Immature natural killer cell (primary cell): ENCODE measurements around the gene RHBDF1. TPM values are rescaled to one million over a fixed set of nuclear protein-coding genes. Genes with fewer than 3 reads are reported as not detected.
A peak's percentile ranks its signal among the peaks of the same experiment; 100 is the strongest.

Experiments
- DNase-seq, 3 donors: peaks; one replicate each; pipeline ENCODE4 v3.0.0; 2022; ENCODE audit warnings: mixed read lengths in 1 of 3
- H3K27ac Mint-ChIP-seq, 6 donors: one replicate each; pipeline ENCODE4 v1.8.0; 2020; ENCODE audit warnings: mixed read lengths in 6 of 6, mild to moderate bottlenecking in 5 of 6, inconsistent platforms in 4 of 6, moderate library complexity in 3 of 6
- H3K27me3 Mint-ChIP-seq, 3 donors: one replicate each; pipeline ENCODE4 v1.8.0; 2020 to 2021; ENCODE audit warnings: low read depth in 3 of 3, mild to moderate bottlenecking in 3 of 3, mixed read lengths in 3 of 3, moderate library complexity in 3 of 3, inconsistent platforms in 1 of 3
- H3K36me3 Mint-ChIP-seq, 3 donors: one replicate each; pipeline ENCODE4 v1.8.0; 2020; ENCODE audit warnings: mixed read lengths in 3 of 3, inconsistent platforms in 2 of 3, mild to moderate bottlenecking in 2 of 3
- H3K4me1 Mint-ChIP-seq, 2 donors: one replicate each; pipeline ENCODE4 v1.8.0; 2020; ENCODE audit warnings: inconsistent platforms in 2 of 2, mild to moderate bottlenecking in 2 of 2, mixed read lengths in 2 of 2, moderate library complexity in 1 of 2
- H3K4me3 Mint-ChIP-seq, 5 donors: one replicate each; pipeline ENCODE4 v1.8.0; 2020; ENCODE audit warnings: mild to moderate bottlenecking in 5 of 5, mixed read lengths in 5 of 5, inconsistent platforms in 3 of 5, moderate library complexity in 3 of 5
- H3K9me3 Mint-ChIP-seq, 6 donors: one replicate each; pipeline ENCODE4 v1.8.0; 2020; ENCODE audit warnings: mild to moderate bottlenecking in 6 of 6, mixed read lengths in 6 of 6, inconsistent platforms in 4 of 6, moderate library complexity in 3 of 6
- polyA plus RNA-seq, 3 donors: library from polyadenylated mRNA; unstranded; fragments of 300-500 nt; fragmentation: Illumina TruSeq; gene quantifications; one replicate each; pipeline ENCODE4 v1.2.3, GENCODE V29; 2021

Gene RHBDF1
- polyA plus RNA-seq, 3 donors from 2014 or later = 0.24 TPM; not detected in 2

DNA sequence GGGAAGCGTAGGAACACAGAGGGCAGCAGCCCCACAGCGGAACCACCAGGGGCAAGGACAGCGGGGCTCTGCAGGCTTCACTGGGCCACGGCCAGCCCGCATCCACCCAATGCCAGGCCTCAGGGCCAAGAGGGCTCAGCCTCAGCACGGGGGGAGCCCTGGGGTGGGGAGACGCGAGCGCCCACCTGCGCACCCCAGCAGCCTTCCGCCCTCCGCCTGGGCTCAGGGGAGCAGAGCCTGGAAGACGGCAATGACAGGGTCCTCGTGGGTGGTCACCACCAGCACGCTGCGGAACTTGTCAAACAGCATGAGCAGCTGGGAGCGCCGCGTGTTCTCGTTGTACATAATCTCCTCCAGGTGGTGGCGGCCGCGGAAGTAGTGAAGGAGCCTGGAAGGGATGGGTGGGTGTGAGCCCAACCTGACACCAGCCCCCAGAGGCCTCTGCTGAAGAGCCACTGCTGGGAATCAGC, 14.1 kb upstream of the RHBDF1 start:
- no peaks in the 10 kb centered on the region for H3K9me3 Mint-ChIP-seq
- peak overlapping the region in 3 of 6 donors; percentile 27 to 77 (median 74) for H3K27ac Mint-ChIP-seq
- no peak overlapping the region for H3K4me3 Mint-ChIP-seq
- DNase-seq = no peak
- H3K27me3 Mint-ChIP-seq = peaks cover 0 to 6% (median 5%) of the 10 kb centered on the region in 3 donors
- peaks cover 0 to 12% (median 0%) of the 10 kb centered on the region in 3 donors for H3K36me3 Mint-ChIP-seq
- H3K4me1 Mint-ChIP-seq = peaks cover 31 to 37% of the 10 kb centered on the region in 2 donors

DNA sequence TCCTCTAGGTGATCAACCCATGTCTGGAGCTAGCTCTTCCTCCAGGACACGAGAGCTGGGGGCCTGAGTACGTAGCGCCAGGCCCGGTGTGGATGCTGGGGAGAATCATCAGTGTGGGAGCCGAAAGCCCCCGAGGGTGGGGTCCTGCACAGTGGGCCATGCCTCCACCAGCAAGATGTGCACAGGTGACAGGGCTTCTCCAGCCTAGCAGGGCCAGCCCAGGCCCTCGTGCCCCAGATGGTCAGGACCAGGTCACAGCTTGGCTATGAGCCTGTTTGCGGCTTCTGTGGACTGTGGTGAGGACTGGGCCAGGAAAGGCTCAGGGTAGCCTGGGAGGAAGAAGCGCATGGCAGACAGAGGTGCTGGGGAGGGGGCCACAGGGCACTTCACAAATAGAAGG, 13.4 kb upstream of the RHBDF1 start:
- H3K27ac Mint-ChIP-seq = peak overlapping the region; percentile 27 to 89 (median 76)
- H3K36me3 Mint-ChIP-seq = peaks cover 0 to 12% (median 0%) of the 10 kb centered on the region in 3 donors
- no peaks in the 10 kb centered on the region for H3K9me3 Mint-ChIP-seq
- H3K4me1 Mint-ChIP-seq = peaks cover 31 to 37% of the 10 kb centered on the region in 2 donors
- peak overlapping the region in 1 of 5 donors; percentile 27 for H3K4me3 Mint-ChIP-seq
- no peak for DNase-seq
- H3K27me3 Mint-ChIP-seq = peaks cover 0 to 6% (median 5%) of the 10 kb centered on the region in 3 donors

DNA sequence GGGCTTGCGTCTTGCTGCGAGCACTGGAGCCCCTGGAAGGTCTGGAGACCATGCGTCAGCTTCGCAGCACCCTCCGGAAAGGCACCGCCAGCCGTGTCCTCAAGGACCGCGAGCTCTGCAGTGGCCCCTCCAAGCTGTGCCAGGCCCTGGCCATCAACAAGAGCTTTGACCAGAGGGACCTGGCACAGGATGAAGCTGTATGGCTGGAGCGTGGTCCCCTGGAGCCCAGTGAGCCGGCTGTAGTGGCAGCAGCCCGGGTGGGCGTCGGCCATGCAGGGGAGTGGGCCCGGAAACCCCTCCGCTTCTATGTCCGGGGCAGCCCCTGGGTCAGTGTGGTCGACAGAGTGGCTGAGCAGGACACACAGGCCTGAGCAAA, 13.0 kb upstream of the RHBDF1 start:
- Mint-ChIP-seq H3K27me3 (peaks cover 0 to 6% (median 5%) of the 10 kb centered on the region in 3 donors), H3K4me3 (peak overlapping the region in 1 of 5 donors; percentile 27), H3K4me1 (peaks cover 31 to 37% of the 10 kb centered on the region in 2 donors), H3K9me3 (no peaks in the 10 kb centered on the region), H3K36me3 (peaks cover 0 to 9% (median 0%) of the 10 kb centered on the region in 3 donors), H3K27ac (peak overlapping the region in 5 of 6 donors; percentile 90 to 94 (median 91))
- DNase-seq = no peak

DNA sequence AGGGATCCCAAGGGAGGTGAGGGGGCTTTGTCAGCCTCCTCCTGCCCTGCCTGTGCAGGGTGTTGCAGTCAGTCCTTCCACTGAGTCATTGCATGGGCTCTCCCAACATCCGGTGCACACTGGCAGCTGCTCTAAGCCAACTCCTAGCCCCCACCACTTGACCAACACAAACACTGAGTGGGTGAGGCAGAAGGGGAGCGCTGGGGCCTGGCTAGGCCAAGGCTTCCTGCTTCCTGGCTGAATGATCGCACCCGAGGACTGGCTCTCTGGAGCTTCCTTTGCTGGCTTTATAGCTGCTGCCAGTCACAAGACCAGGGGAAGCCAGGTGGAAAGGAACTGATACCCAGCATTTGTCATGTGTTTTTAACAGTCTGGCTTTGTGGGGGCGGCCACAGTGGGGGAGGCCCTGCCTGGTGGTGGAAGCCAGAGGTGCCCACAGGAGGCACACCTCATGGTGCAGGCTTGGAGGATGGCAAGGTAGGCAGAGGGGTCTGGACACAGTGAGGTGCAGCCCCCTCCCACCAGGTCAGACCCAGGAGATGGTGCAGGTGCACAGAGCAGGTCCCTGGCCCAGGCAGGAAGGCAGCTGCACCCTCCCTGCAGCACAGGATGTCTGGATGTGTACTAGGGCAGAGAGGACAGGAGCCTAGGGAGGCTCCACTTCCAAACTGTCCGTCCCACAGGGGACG, 12.4 kb upstream of the RHBDF1 start:
- Mint-ChIP-seq H3K27me3 (peaks cover 0 to 6% (median 5%) of the 10 kb centered on the region in 3 donors), H3K9me3 (no peaks in the 10 kb centered on the region), H3K27ac (peak overlapping the region; percentile 90 to 94 (median 92)), H3K4me1 (peaks cover 34 to 37% of the 10 kb centered on the region in 2 donors), H3K36me3 (peaks cover 0 to 8% (median 0%) of the 10 kb centered on the region in 3 donors), H3K4me3 (peak overlapping the region; percentile 62 to 81 (median 72))
- peak; percentile 58 to 67 (median 59) for DNase-seq

DNA sequence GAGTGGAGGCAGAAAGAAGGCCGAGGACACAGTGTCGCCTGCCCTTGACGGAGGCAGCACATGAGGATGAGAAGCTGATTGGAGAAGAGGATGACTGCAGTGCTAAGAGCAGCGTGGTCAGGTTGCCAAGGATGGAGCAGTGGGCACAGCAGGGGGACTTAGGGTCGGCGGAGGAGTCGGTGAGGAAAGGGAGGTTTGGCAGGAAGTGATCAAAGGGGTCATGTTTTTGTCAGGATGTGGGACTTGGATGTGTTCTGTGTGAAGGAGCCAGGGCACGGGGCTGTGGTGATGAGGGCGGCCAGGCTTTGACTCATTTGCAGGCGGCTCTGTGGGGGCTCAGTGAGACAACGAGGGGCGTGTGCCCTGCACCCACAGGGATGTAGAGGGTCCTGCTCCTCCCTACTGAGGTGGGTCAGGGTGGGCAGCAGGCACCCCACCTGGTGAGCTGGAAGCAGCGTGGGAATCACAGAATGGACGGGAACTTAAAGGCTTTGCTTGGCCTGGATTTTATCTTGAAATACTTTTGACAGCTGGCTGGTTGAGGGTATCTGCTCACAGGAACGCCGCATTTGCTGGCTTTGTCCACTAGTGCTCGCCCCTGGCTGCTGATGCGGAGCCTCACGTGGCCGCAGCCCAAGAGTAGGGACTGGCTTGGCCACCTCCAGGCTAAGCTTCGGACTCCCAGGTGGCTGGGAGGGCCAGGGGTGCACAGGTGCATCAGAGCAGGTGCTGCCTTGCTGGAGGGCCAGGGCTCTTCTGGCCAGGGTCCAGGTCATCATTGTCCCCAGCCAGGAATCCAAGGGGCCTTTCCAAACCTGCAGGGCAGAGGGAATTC, 11.6 kb upstream of the RHBDF1 start:
- DNase-seq = peak in 2 of 3 donors; percentile 34 to 40
- peak overlapping the region; percentile 59 to 81 (median 75) for H3K4me3 Mint-ChIP-seq
- H3K9me3 Mint-ChIP-seq = no peaks in the 10 kb centered on the region
- H3K36me3 Mint-ChIP-seq = peaks cover 0 to 8% (median 0%) of the 10 kb centered on the region in 3 donors
- H3K27me3 Mint-ChIP-seq = peaks cover 0 to 9% (median 6%) of the 10 kb centered on the region in 3 donors
- peaks cover 43 to 44% of the 10 kb centered on the region in 2 donors for H3K4me1 Mint-ChIP-seq
- peak overlapping the region; percentile 90 to 97 (median 92) for H3K27ac Mint-ChIP-seq

DNA sequence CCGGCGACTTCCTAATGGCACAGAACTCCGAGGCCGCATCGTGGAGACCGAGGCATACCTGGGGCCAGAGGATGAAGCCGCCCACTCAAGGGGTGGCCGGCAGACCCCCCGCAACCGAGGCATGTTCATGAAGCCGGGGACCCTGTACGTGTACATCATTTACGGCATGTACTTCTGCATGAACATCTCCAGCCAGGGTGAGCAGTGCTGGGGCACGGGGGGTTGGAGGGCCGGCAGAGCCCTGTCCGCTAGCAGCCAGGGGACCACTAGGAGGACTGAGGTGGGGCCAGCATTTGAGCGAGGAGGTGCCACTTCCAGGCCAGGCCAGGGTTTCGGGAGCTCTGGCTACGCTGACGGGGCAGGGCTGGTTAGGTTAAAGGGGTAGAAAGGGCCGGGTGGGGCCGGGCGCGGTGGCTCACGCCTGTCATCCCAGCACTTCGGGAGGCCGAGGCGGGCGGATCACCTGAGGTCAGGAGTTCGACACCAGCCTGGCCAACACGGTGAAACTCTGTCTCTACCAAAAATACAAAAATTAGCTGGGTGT, 10.7 kb upstream of the RHBDF1 start:
- peaks cover 0 to 8% (median 0%) of the 10 kb centered on the region in 3 donors for H3K36me3 Mint-ChIP-seq
- peaks cover 0 to 9% (median 6%) of the 10 kb centered on the region in 3 donors for H3K27me3 Mint-ChIP-seq
- peak overlapping the region; percentile 21 to 93 (median 68) for H3K27ac Mint-ChIP-seq
- no peaks in the 10 kb centered on the region for H3K9me3 Mint-ChIP-seq
- no peak for DNase-seq
- peaks cover 48 to 50% of the 10 kb centered on the region in 2 donors for H3K4me1 Mint-ChIP-seq
- H3K4me3 Mint-ChIP-seq = peak overlapping the region in 2 of 5 donors; percentile 25 to 55

DNA sequence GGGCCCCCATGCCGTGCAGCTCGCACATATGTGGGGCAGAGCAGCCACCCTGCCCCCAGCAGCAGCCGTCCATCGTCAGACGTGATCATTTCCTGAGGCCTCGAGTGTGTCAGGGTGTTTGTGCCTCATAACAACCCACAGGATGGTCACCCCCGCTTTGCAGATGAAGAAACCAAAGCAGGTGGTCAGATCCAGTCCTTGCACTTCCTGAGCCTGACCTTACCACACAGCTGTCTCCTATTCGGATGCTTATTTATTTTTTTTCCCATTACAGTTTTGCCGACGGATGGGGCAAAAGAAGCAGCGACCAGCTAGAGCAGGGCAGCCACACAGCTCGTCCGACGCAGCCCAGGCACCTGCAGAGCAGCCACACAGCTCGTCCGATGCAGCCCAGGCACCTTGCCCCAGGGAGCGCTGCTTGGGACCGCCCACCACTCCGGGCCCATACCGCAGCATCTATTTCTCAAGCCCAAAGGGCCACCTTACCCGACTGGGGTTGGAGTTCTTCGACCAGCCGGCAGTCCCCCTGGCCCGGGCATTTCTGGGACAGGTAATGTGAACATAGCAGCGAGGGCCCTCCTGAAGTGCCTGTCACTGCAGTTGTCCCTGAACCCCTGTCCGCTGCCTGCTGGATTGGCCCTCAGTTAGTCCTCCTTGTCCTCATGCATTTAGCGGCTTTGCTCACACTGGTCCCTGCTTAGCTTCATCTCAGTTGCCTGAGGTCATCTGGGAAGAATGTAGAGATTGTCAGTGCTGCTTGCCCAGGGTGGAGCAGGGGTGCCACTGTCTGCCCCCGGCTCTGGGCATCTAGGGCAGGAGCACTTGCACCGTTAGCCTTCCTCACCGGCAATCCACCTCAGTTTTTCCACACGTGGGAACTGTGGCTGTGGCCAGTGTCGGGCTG, 7.0 kb upstream of the RHBDF1 start:
- Mint-ChIP-seq H3K36me3 (peaks cover 0 to 4% (median 0%) of the 10 kb centered on the region in 3 donors), H3K9me3 (no peaks in the 10 kb centered on the region), H3K4me3 (peak overlapping the region; percentile 87 to 91 (median 89)), H3K27me3 (peaks cover 0 to 12% (median 8%) of the 10 kb centered on the region in 3 donors), H3K4me1 (peaks cover 49 to 53% of the 10 kb centered on the region in 2 donors), H3K27ac (peak overlapping the region; percentile 81 to 93 (median 86))
- DNase-seq = peak; percentile 48 to 60 (median 54)

DNA sequence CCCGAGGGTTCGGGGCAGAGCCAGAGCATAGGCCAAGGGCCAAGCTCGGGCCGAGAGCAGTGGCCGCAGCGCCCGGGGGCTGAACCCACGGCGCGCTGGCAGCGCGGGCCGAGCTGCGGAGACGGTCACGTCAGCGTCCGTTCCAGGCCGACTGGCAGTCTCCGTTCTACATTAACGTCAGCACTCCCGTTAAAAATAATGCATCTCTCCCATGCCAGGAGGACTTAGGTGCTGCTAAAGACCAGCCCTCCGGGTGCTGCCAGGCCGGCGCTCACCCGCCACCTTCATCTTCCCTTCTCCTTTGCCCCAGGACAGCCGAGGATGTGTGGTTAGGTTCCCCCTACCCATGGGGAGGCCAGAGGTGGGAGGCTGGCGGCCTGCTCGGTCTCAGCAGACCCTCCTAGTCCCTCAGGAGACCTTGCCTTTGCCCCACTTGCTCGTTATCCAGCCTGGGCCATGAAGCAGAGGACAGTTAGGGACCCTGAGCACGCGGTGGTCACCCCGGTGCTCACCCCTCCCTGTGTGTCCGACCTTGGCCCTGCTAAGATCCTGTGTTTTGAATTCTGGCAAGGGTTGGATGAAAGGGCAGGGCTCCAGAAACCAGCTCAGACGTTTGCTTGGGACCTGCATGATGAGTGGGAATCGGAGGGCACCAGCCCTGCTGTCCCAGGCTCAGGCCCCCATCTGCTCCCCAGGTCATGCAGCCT, 6.2 kb upstream of the RHBDF1 start:
- no peak for DNase-seq
- H3K4me1 Mint-ChIP-seq = peaks cover 41 to 45% of the 10 kb centered on the region in 2 donors
- H3K4me3 Mint-ChIP-seq = peak overlapping the region; percentile 87 to 91 (median 89)
- H3K9me3 Mint-ChIP-seq = no peaks in the 10 kb centered on the region
- H3K27ac Mint-ChIP-seq = peak overlapping the region; percentile 81 to 93 (median 86)
- peaks cover 2 to 14% (median 7%) of the 10 kb centered on the region in 3 donors for H3K27me3 Mint-ChIP-seq
- peaks cover 0 to under 1% (median 0%) of the 10 kb centered on the region in 3 donors for H3K36me3 Mint-ChIP-seq

DNA sequence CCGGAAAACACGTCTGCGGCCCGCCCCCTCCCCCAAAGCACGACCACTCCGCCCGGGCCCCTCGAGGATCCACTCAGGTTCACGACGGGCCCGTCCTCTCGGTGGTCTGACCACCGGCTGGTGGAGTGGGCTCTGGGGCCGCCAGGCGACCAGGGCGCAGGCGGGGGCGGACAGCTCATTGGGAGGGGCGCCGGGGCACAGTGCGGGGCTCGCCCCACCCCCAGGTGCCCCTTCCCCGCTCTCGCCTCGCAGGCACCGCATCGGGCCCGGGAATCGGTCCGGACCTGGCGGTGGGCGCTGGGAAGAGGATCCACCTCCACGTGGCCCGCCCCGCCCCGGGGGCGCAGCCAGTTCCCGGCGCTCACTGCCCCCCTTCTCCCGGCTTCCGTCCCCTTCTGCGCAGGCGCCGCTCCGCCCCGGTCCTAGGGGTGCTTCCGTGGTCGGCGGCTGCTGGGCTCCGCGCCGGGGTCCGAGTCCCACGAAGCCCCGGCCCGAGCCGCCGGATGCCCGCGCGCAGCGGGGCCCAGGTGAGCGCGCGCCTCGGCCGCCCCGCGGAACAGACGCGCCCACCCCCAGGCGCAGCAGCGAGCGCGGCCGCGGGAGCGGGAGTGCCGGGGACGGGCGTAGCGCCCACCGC, 5.5 kb upstream of the RHBDF1 start, which contains the start of gene MPG:
Gene MPG (plus strand): TSS at position 419 of the 637 bp plus-strand sequence. CDS start 85 bp downstream, at position 504.
- H3K27me3 Mint-ChIP-seq = peaks cover 2 to 18% (median 9%) of the 10 kb centered on the region in 3 donors

DNA sequence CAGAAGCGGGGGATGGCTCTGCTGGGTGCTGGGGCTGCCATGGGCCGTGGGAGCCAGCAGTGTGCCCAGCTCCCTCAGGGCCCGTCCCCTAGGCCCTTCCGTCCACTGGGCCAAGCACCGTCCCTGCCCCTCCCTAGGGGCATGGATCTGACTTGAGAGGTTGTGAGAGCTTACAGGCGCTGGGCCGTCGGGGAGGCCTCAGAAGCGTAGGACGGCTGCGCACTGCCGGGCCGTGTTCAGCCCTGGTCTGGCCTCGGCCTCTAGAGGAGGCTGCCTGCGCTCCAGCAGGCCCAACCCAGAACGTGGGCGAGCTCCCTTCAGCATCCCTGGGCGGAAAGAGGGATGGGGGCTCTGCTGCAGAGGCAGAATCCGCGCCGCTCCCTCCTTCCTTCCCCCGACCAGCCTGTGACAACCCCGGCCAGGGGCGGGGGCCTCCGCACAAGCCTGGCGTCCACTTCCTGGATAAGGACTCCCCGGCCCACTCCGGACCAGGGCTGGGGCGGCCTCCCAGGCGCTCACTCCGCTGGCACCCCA, 4.9 kb upstream of the RHBDF1 start:
- peak; percentile 42 to 46 (median 45) for DNase-seq
- peak overlapping the region in 5 of 6 donors; percentile 39 to 71 (median 64) for H3K27ac Mint-ChIP-seq
- H3K4me3 Mint-ChIP-seq = peak overlapping the region; percentile 77 to 81 (median 78)
- peaks cover 2 to 17% (median 9%) of the 10 kb centered on the region in 3 donors for H3K27me3 Mint-ChIP-seq
- peaks cover 0 to 3% (median 0%) of the 10 kb centered on the region in 3 donors for H3K36me3 Mint-ChIP-seq
- H3K4me1 Mint-ChIP-seq = peaks cover 36 to 40% of the 10 kb centered on the region in 2 donors
- no peaks in the 10 kb centered on the region for H3K9me3 Mint-ChIP-seq

More for the DNA sequence above, 5.5 kb upstream of the RHBDF1 start, which contains the start of gene MPG:
- Mint-ChIP-seq H3K36me3 (peaks cover 0 to 2% (median 0%) of the 10 kb centered on the region in 3 donors), H3K4me1 (peaks cover 38 to 44% of the 10 kb centered on the region in 2 donors), H3K27ac (peak within 1 kb of the TSS; percentile 81 to 93 (median 86)), H3K9me3 (no peaks in the 10 kb centered on the region), H3K4me3 (peak within 1 kb of the TSS; percentile 87 to 91 (median 89))
- peak; percentile 82 to 86 (median 85) for DNase-seq

DNA sequence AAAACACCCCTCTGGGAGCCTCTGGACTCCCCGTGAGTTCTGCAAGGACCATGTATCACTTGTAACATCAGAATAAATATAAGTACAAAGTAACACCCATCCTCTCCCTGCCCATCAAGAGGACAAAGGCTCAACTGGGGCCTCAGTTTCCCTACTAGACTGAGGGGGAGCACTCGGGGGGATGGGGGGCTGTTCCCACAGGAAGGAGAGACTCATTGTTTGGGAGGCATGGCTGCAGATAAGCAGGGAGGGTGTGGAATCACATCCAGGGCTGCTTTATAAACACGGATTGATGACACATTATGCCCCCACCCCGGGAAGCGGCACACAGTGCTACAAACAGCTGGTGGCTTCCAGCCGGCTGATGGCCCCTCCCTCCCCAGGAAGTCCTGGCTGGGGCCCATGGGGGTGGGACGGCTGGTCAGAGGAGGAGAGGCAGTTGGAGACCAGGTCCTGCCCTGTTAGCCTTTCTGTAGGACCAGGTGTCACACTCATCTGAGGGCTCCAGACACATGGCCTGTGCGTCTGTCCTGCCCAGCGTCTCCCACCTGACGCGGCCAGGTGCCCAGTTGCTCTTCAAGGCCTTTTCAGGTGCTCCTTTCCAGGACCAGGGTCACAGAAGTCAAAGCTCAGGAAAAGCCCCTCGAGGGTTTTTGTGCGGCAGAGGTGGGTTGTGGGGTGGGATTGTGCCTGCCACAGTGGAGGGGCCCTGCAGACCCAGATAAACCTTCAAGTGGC, 4.3 kb upstream of the RHBDF1 start:
- H3K36me3 Mint-ChIP-seq = peaks cover 0 to 3% (median 0%) of the 10 kb centered on the region in 3 donors
- H3K4me1 Mint-ChIP-seq = peaks cover 36 to 40% of the 10 kb centered on the region in 2 donors
- H3K4me3 Mint-ChIP-seq = peak overlapping the region; percentile 77 to 81 (median 78)
- peaks cover 2 to 17% (median 9%) of the 10 kb centered on the region in 3 donors for H3K27me3 Mint-ChIP-seq
- no peak for DNase-seq
- peak overlapping the region in 5 of 6 donors; percentile 49 to 71 (median 64) for H3K27ac Mint-ChIP-seq
- no peaks in the 10 kb centered on the region for H3K9me3 Mint-ChIP-seq
